Esophagus (tissue), 2 donors: ENCODE measurements around the gene EIF2A. TPM values are rescaled to one million over a fixed set of nuclear protein-coding genes. Genes with fewer than 3 reads are reported as not detected.

ENCODE experiments used
- H3K27ac ChIP-seq, 2 donors: one replicate each; pipeline ENCODE4 v1.5.1; 2013; ENCODE audit warnings: low read depth in 2 of 2, mild to moderate bottlenecking in 2 of 2, inconsistent platforms in 1 of 2, low read length in 1 of 2, moderate library complexity in 1 of 2
- H3K27me3 ChIP-seq, 2 donors: one replicate each; pipeline ENCODE4 v1.6.1; 2013; ENCODE audit warnings: low read length in 2 of 2, control low read depth in 1 of 2, mild to moderate bottlenecking in 1 of 2; ENCODE audit not compliant: insufficient read depth in 2 of 2, control insufficient read depth in 1 of 2
- H3K36me3 ChIP-seq, 2 donors: one replicate each; pipeline ENCODE4 v1.6.1; 2013; ENCODE audit warnings: low read length in 1 of 2; ENCODE audit not compliant: control insufficient read depth in 2 of 2, insufficient read depth in 2 of 2
- H3K4me1 ChIP-seq, 2 donors: one replicate each; pipeline ENCODE4 v1.6.1; 2013; ENCODE audit warnings: low read length in 1 of 2; ENCODE audit not compliant: control insufficient read depth in 2 of 2, insufficient read depth in 2 of 2
- H3K4me3 ChIP-seq, 2 donors: one replicate each; pipeline ENCODE4 v1.5.1; 2013; ENCODE audit warnings: low read length in 2 of 2, mild to moderate bottlenecking in 2 of 2, low read depth in 1 of 2, moderate library complexity in 1 of 2
- H3K9me3 ChIP-seq, 2 donors: one replicate each; pipeline ENCODE4 v1.6.1; 2013; ENCODE audit warnings: mild to moderate bottlenecking in 2 of 2, low read depth in 1 of 2, low read length in 1 of 2, moderate library complexity in 1 of 2; ENCODE audit not compliant: control insufficient read depth in 2 of 2, insufficient read depth in 1 of 2
- WGBS, 2 donors: extraction: QIAGEN DNeasy Blood & Tissue Kit; methylation state at CpG; one replicate each; pipeline ENCODE4 v1.1.7; 2013; 5-methylcytosine and 5-hydroxymethylcytosine counted together
- polyA plus RNA-seq, 2 donors: library from polyadenylated mRNA; stranded (reverse); fragments of 200-250 nt; gene quantifications; one replicate each; pipeline ENCODE4 v1.2.3, GENCODE V29; 2013
- donor health status: healthy with polysubstance abuse.
- donor health status: Bipolar disorder and iron deficiency.

The EIF2A gene
- polyA plus RNA-seq, 2 donors, result 50.4 to 63.7 TPM

- WGBS, 2 donors, result 59 to 61% methylated on average over 3 of the region's 3 CpGs
- no peaks in the 10 kb centered on the region for H3K27me3 ChIP-seq
- H3K4me1 ChIP-seq, result no peaks in the 10 kb centered on the region
- no peaks in the 10 kb centered on the region for H3K36me3 ChIP-seq
- no peaks in the 10 kb centered on the region for H3K9me3 ChIP-seq
- H3K27ac ChIP-seq, result no peak overlapping the region
- H3K4me3 ChIP-seq, result no peak overlapping the region
These were observed 27.6 kb upstream of the EIF2A start for GRCh38 chr3:150519026-150519425.

GRCh38 chr3:150520408-150520807 lies 26.2 kb upstream of the EIF2A start:
- no peaks in the 10 kb centered on the region for H3K4me1 ChIP-seq
- H3K9me3 ChIP-seq, result no peaks in the 10 kb centered on the region
- H3K4me3 ChIP-seq, result no peak overlapping the region
- 82 to 89% methylated on average over 24 of the region's 24 CpGs for WGBS, 2 donors
- H3K36me3 ChIP-seq, result no peaks in the 10 kb centered on the region
- H3K27me3 ChIP-seq, result no peaks in the 10 kb centered on the region
- no peak overlapping the region for H3K27ac ChIP-seq

GRCh38 chr3:150521463-150521862 lies 25.1 kb upstream of the EIF2A start:
- H3K27me3 ChIP-seq, result no peaks in the 10 kb centered on the region
- no peak overlapping the region for H3K27ac ChIP-seq
- WGBS, 2 donors, result 76 to 82% methylated on average over 2 of the region's 2 CpGs
- H3K36me3 ChIP-seq, result no peaks in the 10 kb centered on the region
- no peaks in the 10 kb centered on the region for H3K4me1 ChIP-seq
- no peak overlapping the region for H3K4me3 ChIP-seq
- H3K9me3 ChIP-seq, result no peaks in the 10 kb centered on the region

GRCh38 chr3:150523538-150523937 lies 23.0 kb upstream of the EIF2A start:
- 82 to 88% methylated on average over 2 of the region's 2 CpGs for WGBS, 2 donors
- H3K27me3 ChIP-seq, result no peaks in the 10 kb centered on the region
- H3K9me3 ChIP-seq, result no peaks in the 10 kb centered on the region
- H3K27ac ChIP-seq, result no peak overlapping the region
- H3K4me1 ChIP-seq, result no peaks in the 10 kb centered on the region
- no peak overlapping the region for H3K4me3 ChIP-seq
- H3K36me3 ChIP-seq, result no peaks in the 10 kb centered on the region

- 63 to 67% methylated on average over 10 of the region's 10 CpGs for WGBS, 2 donors
- no peaks in the 10 kb centered on the region for H3K9me3 ChIP-seq
- H3K27me3 ChIP-seq, result no peaks in the 10 kb centered on the region
- H3K4me3 ChIP-seq, result no peak overlapping the region
- no peaks in the 10 kb centered on the region for H3K4me1 ChIP-seq
- H3K36me3 ChIP-seq, result no peaks in the 10 kb centered on the region
- H3K27ac ChIP-seq, result no peak overlapping the region
These were observed 18.9 kb upstream of the EIF2A start for GRCh38 chr3:150527464-150528255.

GRCh38 chr3:150528354-150528797 lies 18.2 kb upstream of the EIF2A start:
- H3K27me3 ChIP-seq, result no peaks in the 10 kb centered on the region
- no peaks in the 10 kb centered on the region for H3K9me3 ChIP-seq
- no peak overlapping the region for H3K4me3 ChIP-seq
- no peaks in the 10 kb centered on the region for H3K36me3 ChIP-seq
- H3K27ac ChIP-seq, result no peak overlapping the region
- WGBS, 2 donors, result 18 to 20% methylated on average over 2 of the region's 2 CpGs
- no peaks in the 10 kb centered on the region for H3K4me1 ChIP-seq

- Histone ChIP-seq H3K27ac (no peak overlapping the region), H3K4me3 (no peak overlapping the region), H3K9me3 (no peaks in the 10 kb centered on the region), H3K27me3 (no peaks in the 10 kb centered on the region), H3K4me1 (no peaks in the 10 kb centered on the region), H3K36me3 (no peaks in the 10 kb centered on the region)
These were observed 14.8 kb upstream of the EIF2A start for GRCh38 chr3:150531775-150532174.

GRCh38 chr3:150535204-150535603 lies 11.4 kb upstream of the EIF2A start:
- H3K9me3 ChIP-seq, result no peaks in the 10 kb centered on the region
- no peak overlapping the region for H3K27ac ChIP-seq
- H3K4me3 ChIP-seq, result no peak overlapping the region
- WGBS, 2 donors, result 77 to 84% methylated on average over 4 of the region's 4 CpGs
- H3K36me3 ChIP-seq, result no peaks in the 10 kb centered on the region
- no peaks in the 10 kb centered on the region for H3K27me3 ChIP-seq
- no peaks in the 10 kb centered on the region for H3K4me1 ChIP-seq

- Histone ChIP-seq H3K27me3 (no peaks in the 10 kb centered on the region), H3K4me1 (no peaks in the 10 kb centered on the region), H3K36me3 (no peaks in the 10 kb centered on the region), H3K4me3 (no peak overlapping the region), H3K9me3 (no peaks in the 10 kb centered on the region), H3K27ac (no peak overlapping the region)
- 63 to 75% methylated on average over 10 of the region's 10 CpGs for WGBS, 2 donors
These were observed 8.0 kb upstream of the EIF2A start for GRCh38 chr3:150538324-150539208.
